ENCODE results near the gene UBFD1.
"Not testable (repeated sequence)": the region's sequence is repeated elsewhere in the genome, so short reads cannot be mapped to it uniquely, and the experiment has no call there.

- not testable (repeated sequence) for TF ChIP-seq TARDBP (IDR thresholded peaks at IDR 0.05); FOXM1 (IDR thresholded peaks at IDR 0.05; ENCODE audit: borderline replicate concordance); SP1 (IDR thresholded peaks at IDR 0.05); ELF4 (IDR thresholded peaks at IDR 0.05); BHLHE40 (IDR thresholded peaks at IDR 0.05; ENCODE audit: borderline replicate concordance); CTBP1 (IDR thresholded peaks at IDR 0.05; ENCODE audit: borderline replicate concordance); FOXK2 (IDR thresholded peaks at IDR 0.05); L3MBTL2 (conservative IDR thresholded peaks at IDR 0.05); HDGF (IDR thresholded peaks at IDR 0.05; ENCODE audit: borderline replicate concordance); FOXA1 (IDR thresholded peaks at IDR 0.05); LEF1 (IDR thresholded peaks at IDR 0.05; ENCODE audit: borderline replicate concordance); SUZ12 (IDR thresholded peaks at IDR 0.05); NFRKB (IDR thresholded peaks at IDR 0.05); ARNT (IDR thresholded peaks at IDR 0.05)
Measured at GRCh38 chr16:23510915-23511270, 46.6 kb upstream of the UBFD1 start.
